ENCODE results near the gene BSN.
A peak's percentile ranks its signal among the peaks of the same experiment; 100 is the strongest.

The BSN gene

GRCh38 chr3:49628249-49628648 lies 74.0 kb downstream of the BSN start:
- no peak for DNase-seq (ENCODE audit: low spot score)

GRCh38 chr3:49629451-49629850 lies 75.2 kb downstream of the BSN start:
- no peak for DNase-seq (ENCODE audit: low spot score)

DNA sequence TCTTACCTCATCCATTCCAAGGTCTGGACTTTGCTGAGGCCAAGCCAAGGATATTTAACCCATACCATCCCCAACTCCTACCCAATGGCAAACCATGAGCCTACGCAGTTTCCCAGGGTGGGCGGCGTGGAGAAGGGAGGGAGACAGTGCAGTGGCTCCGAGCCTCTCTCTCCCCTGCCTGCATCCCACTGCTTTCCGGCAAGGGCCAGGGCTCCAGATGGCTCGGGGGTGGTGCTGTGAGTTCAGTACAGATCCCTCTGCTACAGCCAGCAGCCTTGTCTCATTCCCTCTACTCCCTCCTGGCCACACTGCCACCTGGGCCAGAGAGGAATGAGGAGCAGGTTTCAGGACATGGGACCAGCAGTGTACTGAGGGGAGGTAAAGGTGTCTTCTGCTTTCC lies 75.6 kb downstream of the BSN start:
- DNase-seq (ENCODE audit: low spot score) = no peak

DNA sequence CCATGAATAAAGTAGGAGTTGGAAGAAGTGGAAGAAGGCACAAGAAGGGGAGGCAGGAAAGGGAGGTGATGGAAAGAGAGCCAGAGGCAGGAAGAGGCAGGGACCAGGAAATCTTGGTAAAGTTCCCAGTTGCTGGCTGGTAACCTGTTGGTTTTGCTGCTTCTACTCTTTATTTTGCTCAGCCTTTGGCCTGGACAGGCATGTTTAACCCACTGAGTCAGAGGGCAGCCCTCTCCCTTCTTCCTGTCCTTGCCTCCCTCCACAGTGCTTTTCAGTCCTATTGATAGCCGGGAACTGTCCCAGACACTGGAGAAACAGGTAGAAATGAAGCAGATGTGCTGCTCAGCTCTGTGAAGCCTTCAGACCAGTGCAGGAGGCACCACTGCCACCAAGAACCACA lies 76.5 kb downstream of the BSN start:
- DNase-seq (ENCODE audit: low spot score) = no peak

GRCh38 chr3:49634736-49635135 lies 80.5 kb downstream of the BSN start:
- no peak for DNase-seq (ENCODE audit: low spot score)

DNA sequence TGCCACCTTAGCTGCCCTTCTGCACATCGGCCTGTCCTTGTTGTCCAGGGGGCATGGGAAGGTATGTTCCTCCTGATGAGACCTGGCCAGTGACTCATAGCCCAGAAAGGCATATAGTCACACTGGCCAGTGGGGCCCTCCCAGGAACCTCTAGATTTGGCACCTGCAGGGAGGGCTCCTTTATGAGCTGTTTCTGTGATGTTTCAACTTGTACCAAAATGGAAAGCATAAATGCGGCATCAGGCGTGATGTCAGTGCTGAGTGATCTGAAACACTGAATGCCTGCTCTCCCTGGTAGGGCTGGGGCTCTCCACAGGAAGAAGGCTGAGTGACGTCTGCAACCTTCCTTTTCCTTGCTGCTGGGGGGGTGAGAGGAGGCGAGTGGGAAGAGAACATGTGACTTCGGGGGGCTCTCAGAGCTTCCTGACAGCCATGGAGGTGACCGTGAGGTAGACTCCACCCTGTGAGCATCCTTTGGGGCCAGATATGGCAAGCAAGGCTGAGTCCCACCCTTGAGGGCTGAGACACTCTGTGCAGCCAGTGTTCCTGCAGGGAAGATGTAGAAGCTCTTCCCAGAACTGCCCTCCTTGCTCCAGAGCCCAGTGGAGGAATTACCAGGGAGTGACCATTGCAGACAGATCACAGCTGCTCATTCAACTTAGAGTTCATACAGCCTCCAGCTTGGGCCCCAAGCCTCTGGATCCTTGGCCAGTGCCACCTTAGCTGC lies 82.8 kb downstream of the BSN start:
- DNase-seq (ENCODE audit: low spot score) = no peak

DNA sequence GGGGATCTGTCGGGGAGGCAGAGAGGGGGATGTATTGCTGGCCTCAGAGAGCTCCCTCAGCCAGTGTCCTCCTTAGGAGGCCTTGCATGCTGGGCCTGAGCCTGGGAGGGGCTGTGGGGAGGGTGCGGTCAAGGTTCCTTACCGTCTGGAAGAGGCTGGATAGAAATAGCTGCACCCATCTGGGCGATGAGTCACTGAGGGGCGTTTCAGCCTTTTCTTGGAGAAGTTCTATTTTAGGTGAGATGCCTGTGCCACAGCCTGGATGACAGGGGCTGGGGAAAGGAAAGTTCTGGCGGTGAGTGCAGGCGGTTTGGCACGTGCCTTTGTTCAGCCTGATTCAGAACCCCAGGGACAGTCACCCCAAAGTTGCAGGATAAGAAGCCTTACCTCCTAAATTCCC lies 84.2 kb downstream of the BSN start:
- peak; percentile 5 for DNase-seq (ENCODE audit: low spot score)

- no peak for DNase-seq (ENCODE audit: low spot score)
Measured at GRCh38 chr3:49639551-49639950, 85.3 kb downstream of the BSN start.

GRCh38 chr3:49641292-49641691 lies 87.0 kb downstream of the BSN start:
- DNase-seq (ENCODE audit: low spot score) = no peak

DNA sequence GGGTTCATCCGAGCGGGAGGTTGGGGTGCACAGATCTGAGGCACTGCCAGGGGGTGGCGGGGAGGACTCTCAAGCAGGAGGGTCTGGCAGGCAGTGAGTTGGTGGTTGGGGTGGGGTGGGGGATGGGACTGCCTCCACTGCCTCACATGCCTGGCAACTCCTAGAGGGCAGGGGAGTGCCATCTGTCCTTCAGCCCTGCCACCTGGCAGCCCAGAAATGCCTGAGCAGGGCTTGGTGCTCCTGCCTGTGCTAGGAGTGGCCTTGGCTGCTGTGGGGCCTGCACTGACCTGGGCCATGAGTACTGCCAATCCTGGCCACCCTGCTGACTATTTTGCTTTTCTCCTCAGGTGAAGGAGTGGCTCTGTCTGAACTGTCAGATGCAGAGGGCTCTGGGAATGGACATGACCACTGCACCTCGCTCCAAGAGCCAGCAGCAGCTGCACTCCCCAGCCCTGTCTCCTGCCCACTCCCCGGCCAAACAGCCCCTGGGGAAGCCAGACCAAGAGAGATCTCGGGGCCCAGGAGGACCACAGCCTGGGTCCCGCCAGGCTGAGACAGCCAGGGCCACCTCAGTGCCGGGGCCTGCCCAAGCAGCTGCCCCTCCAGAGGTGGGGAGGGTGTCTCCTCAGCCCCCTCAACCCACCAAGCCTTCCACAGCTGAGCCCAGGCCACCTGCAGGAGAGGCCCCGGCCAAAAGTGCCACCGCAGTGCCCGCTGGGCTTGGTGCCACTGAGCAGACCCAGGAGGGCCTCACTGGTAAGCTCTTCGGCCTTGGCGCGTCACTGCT lies 87.8 kb downstream of the BSN start:
- no peak for DNase-seq (ENCODE audit: low spot score)

DNA sequence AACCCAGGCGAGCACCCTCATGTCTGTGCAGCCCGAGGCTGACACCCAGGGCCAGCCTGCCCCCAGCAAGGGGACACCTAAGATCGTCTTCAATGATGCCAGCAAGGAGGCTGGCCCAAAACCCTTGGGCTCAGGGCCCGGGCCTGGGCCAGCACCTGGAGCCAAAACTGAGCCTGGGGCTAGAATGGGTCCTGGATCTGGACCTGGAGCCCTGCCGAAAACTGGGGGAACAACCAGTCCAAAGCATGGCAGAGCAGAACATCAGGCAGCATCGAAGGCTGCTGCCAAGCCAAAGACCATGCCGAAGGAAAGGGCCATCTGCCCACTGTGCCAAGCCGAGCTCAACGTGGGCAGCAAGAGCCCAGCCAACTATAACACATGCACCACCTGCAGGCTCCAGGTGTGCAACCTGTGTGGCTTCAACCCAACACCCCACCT lies 88.5 kb downstream of the BSN start:
- no peak for DNase-seq (ENCODE audit: low spot score)

GRCh38 chr3:49644684-49645083 lies 90.4 kb downstream of the BSN start:
- DNase-seq (ENCODE audit: low spot score) = no peak

- no peak for DNase-seq (ENCODE audit: low spot score)
Measured at GRCh38 chr3:49646236-49646635, 92.0 kb downstream of the BSN start.

DNA sequence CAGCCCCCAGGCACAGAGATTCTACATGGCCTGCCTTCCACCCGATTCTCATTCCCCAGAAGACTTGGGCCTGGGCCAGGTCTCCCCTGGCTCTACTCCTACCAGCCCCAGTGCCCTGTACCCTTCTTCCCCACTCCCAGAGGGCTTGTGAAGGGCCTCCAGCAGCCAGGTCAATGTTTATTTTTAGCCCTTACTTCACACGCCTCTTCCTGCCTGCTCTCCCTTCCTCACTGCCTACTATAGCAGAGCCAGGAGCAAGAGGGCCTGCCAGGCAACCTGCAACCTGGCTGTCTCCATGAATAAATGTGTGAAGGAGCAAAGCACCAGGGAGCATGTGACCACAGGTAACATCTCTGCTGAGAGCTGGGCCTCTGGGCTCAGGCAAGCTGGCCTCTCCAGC lies 93.5 kb downstream of the BSN start:
- no peak for DNase-seq (ENCODE audit: low spot score)

- no peak for DNase-seq (ENCODE audit: low spot score)
Measured at GRCh38 chr3:49648354-49649019, 94.2 kb downstream of the BSN start.

DNA sequence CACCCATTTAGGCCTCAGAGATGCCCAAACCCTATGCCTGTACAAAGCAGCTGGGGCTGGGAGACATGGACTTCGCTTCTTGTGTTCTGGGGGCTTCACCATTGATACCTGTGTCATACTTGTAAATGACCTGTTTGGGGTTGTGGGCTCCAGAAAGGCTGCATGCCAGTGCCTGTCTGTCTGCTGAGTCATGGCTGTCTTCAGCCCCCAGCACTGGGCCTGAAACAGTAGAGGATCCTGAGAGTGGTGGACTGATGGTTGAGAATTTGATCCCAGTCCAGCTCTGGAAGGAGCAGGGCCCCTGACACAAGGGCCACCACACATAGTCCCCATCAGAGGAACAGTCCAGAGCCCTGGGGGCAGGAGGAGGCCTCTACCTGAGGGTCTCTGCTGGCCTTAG lies 95.3 kb downstream of the BSN start:
- DNase-seq (ENCODE audit: low spot score) = no peak

DNA sequence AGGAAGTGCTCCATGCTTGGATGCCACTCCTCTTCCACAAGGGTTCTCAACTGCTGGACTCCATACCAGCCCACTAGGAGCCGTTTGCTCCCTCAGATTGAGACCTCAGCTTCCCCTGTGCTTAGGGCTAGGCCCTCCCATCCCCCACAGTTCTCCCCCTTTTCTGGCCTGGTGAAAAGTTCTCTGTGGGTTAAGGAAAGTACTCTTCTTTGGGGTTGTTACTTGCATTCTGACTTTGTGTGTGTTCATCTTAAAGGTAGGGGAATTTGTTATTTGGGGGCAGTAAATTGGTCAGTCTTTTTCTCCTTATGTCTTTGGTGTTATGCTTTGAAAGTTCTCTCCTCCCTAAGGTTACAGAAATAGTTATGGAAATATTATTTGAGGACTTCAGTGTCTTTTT lies 95.9 kb downstream of the BSN start:
- DNase-seq (ENCODE audit: low spot score) = no peak

DNA sequence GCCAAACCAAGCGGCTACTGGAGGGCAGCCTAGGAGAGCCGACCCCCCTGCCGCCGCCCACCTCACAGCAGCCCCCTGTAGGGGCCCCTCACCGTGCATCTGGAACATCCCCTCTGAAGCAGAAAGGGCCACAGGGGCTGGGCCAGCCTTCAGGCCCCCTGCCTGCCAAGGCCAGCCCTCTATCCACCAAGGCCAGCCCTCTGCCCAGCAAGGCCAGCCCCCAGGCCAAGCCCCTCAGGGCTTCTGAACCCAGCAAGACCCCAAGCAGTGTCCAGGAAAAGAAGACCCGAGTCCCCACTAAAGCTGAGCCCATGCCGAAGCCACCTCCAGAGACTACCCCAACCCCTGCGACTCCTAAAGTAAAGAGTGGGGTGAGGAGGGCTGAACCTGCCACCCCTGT lies 96.4 kb downstream of the BSN start:
- DNase-seq (ENCODE audit: low spot score) = no peak

- DNase-seq (ENCODE audit: low spot score) = no peak
Measured at GRCh38 chr3:49652218-49652902, 98.1 kb downstream of the BSN start.

GRCh38 chr3:49652903-49653415 lies 98.7 kb downstream of the BSN start:
- no peak for DNase-seq (ENCODE audit: low spot score)

GRCh38 chr3:49653621-49654020 lies 99.3 kb downstream of the BSN start:
- no peak for DNase-seq (ENCODE audit: low spot score)

DNA sequence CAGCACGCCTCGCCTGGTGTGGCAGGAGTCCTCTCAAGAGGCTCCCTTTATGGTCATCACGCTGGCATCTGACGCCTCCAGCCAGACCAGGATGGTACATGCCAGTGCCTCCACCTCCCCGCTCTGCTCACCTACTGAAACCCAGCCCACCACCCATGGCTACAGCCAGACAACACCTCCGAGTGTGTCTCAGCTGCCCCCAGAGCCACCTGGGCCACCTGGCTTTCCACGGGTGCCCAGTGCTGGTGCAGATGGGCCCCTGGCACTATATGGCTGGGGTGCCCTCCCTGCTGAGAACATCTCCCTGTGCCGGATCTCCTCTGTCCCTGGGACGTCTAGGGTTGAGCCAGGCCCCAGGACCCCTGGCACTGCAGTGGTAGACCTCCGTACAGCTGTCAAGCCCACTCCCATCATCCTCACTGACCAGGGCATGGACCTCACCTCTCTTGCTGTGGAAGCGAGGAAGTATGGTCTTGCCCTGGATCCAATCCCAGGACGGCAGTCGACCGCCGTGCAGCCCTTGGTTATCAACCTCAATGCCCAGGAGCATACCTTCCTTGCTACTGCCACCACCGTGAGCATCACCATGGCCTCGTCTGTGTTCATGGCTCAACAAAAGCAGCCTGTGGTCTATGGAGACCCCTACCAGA lies 100.0 kb downstream of the BSN start:
- no peak for DNase-seq (ENCODE audit: low spot score)
